Neutrophil (primary cell): ENCODE results near the gene IQGAP2.

Source experiments
- H3K27ac ChIP-seq: fragments of 200-600 bp; sonication (generic); 2 replicates; pipeline ENCODE4 v1.5.1; 2016; ENCODE audit warnings: mild to moderate bottlenecking, moderate library complexity
- H3K27me3 ChIP-seq: fragments of 200-600 bp; sonication (generic); 2 replicates; pipeline ENCODE4 v1.6.0; 2016; ENCODE audit warnings: mild to moderate bottlenecking
- H3K36me3 ChIP-seq: fragments of 200-600 bp; sonication (generic); 2 replicates; pipeline ENCODE4 v1.5.1; 2017
- H3K4me1 ChIP-seq, 2 experiments: fragments of 200-600 bp in 1 of 2; sonication (generic) in 1 of 2; 1 replicate in 1 of 2; 2 replicates in 1 of 2; pipeline versions ENCODE4 v1.5.1 to v1.6.1; 2013 to 2016; ENCODE audit warnings: low read depth in 1 of 2, low read length in 1 of 2, mild to moderate bottlenecking in 1 of 2, moderate library complexity in 1 of 2; ENCODE audit not compliant: control insufficient read depth in 1 of 2, insufficient read depth in 1 of 2
- H3K4me3 ChIP-seq, 2 experiments: fragments of 200-600 bp in 1 of 2; sonication (generic) in 1 of 2; 1 replicate in 1 of 2; 2 replicates in 1 of 2; pipeline ENCODE4 v1.5.1; 2013 to 2016; ENCODE audit warnings: low read depth in 1 of 2, low read length in 1 of 2, mild to moderate bottlenecking in 1 of 2, moderate library complexity in 1 of 2
- H3K9me3 ChIP-seq: fragments of 200-600 bp; sonication (generic); 2 replicates; pipeline ENCODE4 v1.5.1; 2016
- CTCF ChIP-seq: fragments of 200-600 bp; sonication (generic); IDR thresholded peaks from 2 replicates; pipeline ENCODE4 v1.5.1; 2016; ENCODE audit warnings: antibody characterized with exemption

Gene IQGAP2

GRCh38 chr5:76688836-76689235 lies 285.8 kb downstream of the IQGAP2 start:
- peaks cover 85% of the 10 kb centered on the region for H3K36me3 ChIP-seq
- H3K4me3 ChIP-seq = no peak overlapping the region
- H3K27ac ChIP-seq = no peak overlapping the region
- peaks cover 0 to 2% of the 10 kb centered on the region in 2 experiments for H3K4me1 ChIP-seq
- no peak for TF ChIP-seq CTCF
- no peaks in the 10 kb centered on the region for H3K27me3 ChIP-seq
- H3K9me3 ChIP-seq = no peaks in the 10 kb centered on the region

GRCh38 chr5:76689321-76690036 lies 286.4 kb downstream of the IQGAP2 start:
- Histone ChIP-seq H3K27me3 (no peaks in the 10 kb centered on the region), H3K4me1 (no peaks in the 10 kb centered on the region), H3K4me3 (no peak overlapping the region), H3K36me3 (peaks cover 85% of the 10 kb centered on the region), H3K27ac (no peak overlapping the region), H3K9me3 (no peaks in the 10 kb centered on the region)
- no peak for TF ChIP-seq CTCF

GRCh38 chr5:76690037-76690679 lies 287.1 kb downstream of the IQGAP2 start:
- Histone ChIP-seq H3K9me3 (no peaks in the 10 kb centered on the region), H3K4me3 (no peak overlapping the region), H3K36me3 (peaks cover 85% of the 10 kb centered on the region), H3K4me1 (no peaks in the 10 kb centered on the region), H3K27me3 (no peaks in the 10 kb centered on the region), H3K27ac (no peak overlapping the region)
- TF ChIP-seq CTCF = no peak

GRCh38 chr5:76690704-76691466 lies 287.8 kb downstream of the IQGAP2 start:
- Histone ChIP-seq H3K9me3 (no peaks in the 10 kb centered on the region), H3K27ac (no peak overlapping the region), H3K4me1 (no peaks in the 10 kb centered on the region), H3K4me3 (no peak overlapping the region), H3K36me3 (peaks cover 85% of the 10 kb centered on the region), H3K27me3 (no peaks in the 10 kb centered on the region)
- no peak for TF ChIP-seq CTCF

GRCh38 chr5:76691467-76692273 lies 288.6 kb downstream of the IQGAP2 start:
- no peak overlapping the region for H3K4me3 ChIP-seq
- peaks cover 6 to 7% of the 10 kb centered on the region in 2 experiments for H3K4me1 ChIP-seq
- H3K27ac ChIP-seq = no peak overlapping the region
- no peak for TF ChIP-seq CTCF
- peaks cover 86% of the 10 kb centered on the region for H3K36me3 ChIP-seq
- no peaks in the 10 kb centered on the region for H3K27me3 ChIP-seq
- H3K9me3 ChIP-seq = no peaks in the 10 kb centered on the region
